ENCODE data around the gene DIO1.
A peak's percentile ranks its signal among the peaks of the same experiment; 100 is the strongest.
"Not testable (repeated sequence)": the region's sequence is repeated elsewhere in the genome, so short reads cannot be mapped to it uniquely, and the experiment has no call there.

Gene DIO1

GRCh38 chr1:53893999-53894636 is at the start of gene DIO1:
DIO1 (plus strand) TSS chr1:53894187; CDS start chr1:53894211, 24 bp downstream.
- no peak for DNase-seq

DNA sequence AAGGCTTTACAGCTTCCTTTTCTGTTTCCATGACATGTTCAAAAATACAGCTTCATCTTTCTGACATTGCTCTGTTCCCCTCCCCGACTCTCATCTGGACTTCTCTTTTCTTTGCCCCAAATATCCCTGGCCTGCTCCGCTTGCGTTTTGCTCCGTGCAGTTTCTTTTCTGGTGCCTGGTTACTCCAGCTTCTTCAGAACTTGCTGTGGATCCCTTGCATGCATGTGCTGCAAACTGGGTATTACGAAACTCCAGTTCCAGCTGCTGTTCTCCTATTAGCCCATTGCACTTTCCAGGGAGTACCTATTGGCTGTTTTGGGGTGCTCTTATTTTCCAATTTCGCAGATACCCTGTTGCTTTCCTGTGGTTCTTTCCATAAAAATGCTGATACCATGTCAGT is 46.0 kb upstream of the DIO1 start:
- no peak for DNase-seq

- DNase-seq: no peak
Observed at GRCh38 chr1:53850082-53850673, 43.8 kb upstream of the DIO1 start.

DNA sequence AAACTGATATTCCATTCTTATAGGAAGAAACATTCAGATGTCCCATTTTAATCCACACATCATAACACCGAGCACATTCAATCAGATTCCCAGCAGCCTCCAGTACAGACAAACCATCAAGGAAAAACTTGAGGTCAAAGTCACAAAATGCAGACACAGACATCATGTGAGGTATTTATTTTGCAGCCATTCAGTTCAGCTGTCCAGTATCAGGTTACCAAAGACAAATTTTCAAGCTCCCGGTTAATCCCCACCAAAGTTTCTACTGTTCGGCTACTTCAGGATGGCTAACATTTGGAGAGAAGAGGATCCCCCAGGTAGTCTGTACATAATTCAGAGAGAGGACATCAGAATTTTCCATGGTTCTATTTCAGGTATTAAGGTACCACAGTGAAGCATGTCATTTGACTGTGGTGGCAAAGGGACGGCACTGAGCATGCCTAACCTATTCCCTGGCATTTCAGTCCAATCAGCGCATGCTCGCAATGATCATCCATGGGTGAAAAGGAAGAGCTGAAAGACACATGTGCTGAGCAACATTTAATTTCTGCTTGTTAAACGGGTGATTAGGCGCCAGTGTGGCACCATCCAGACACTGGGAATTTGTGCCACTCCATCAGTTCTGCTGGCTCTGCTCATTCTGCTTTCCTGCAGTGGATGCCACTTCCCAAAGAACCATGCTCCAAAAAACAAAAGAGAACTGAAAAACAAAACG is 42.3 kb upstream of the DIO1 start:
- no peak for DNase-seq

GRCh38 chr1:53860967-53861411 is 33.0 kb upstream of the DIO1 start:
- DNase-seq: peak; percentile 70

DNA sequence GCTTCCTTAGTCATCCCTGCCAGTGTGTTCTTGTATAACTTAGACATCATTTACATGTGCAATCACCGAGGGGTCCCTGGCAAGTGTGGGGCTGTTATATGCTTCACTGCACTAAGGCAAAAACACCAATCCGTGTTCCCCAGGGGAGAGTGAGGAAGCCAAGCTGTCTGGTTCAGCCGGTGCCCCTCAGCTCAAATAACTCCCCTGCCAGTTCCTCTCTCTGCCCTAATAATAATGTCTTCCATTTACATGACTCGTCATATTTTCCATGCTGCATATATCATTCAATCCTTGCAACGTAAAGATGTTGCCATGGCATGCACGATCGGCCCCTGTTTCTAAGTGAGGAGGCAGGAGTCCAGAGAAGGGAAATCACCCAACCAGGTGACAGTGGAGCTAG is 31.5 kb upstream of the DIO1 start:
- DNase-seq: no peak

DNA sequence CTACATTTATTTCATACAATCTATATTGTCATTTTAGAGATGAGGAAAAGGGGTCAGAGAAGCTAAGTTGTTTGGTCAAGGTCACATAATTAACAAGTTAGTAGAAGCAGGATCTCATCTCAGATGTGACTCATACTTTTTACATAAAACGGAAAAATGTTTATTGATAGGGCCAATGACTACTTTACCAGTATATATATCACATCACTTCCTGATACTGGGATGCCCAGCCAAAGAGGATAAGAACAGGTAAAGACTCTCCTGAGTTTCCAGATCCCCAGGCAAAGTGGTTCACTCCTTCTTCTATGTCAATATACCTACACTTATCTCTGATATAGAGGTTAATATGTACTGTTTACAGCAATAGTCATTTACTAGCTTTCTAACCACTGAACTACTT is 25.4 kb upstream of the DIO1 start:
- DNase-seq: no peak

- no peak for DNase-seq
Observed at GRCh38 chr1:53869454-53870117, 24.4 kb upstream of the DIO1 start.

DNA sequence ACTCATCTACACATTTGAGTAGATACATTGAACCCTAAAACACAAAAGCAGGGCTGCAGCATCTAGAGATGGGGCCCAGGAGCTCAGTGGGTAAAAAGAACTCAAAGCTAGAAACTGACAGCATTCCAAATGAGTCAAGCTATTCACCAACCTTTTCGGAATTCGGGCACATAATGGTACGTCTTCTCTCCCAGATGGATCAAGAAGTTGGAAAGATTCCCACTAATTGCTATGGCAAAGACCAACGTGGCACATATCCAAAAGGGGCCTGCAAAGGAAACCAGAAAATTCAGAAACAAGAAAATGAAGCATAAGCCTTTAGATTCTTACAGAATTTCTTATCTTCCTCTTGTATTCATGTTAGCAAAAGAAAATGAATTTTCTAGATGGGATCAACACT is 22.8 kb upstream of the DIO1 start:
- DNase-seq: no peak

- DNase-seq: no peak
Observed at GRCh38 chr1:53871773-53872484, 22.1 kb upstream of the DIO1 start.

- DNase-seq: not testable (repeated sequence)
Observed at GRCh38 chr1:53875150-53875549, 18.8 kb upstream of the DIO1 start.

DNA sequence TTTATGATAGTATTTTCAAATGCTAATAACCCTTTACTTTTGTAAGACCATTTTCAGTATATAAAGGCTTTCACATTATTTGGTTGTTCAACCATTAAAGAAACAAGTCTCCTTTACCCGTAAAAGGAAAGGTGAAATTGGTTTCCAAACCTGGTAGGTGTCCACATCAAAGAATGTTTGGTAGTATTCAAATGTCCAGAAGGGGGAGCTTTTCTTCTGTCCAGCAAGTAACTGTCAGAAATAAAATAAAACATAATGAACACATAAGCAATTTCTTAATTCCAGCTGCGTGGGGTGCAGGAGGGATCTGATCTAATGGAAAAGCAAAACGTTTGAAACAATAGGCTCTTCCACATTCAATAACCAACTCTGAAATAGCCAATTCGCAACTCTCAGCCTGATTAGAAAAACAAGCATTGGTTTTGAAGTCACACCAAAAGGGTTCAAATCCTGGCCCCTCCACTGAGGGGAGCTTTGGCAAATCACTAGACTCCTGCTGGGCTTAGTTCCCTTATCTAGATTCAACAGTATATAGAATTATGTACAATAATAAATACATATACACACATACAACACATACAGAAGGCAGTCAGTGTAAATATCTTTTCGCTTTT is 15.4 kb upstream of the DIO1 start:
- DNase-seq: peak; percentile 60

DNA sequence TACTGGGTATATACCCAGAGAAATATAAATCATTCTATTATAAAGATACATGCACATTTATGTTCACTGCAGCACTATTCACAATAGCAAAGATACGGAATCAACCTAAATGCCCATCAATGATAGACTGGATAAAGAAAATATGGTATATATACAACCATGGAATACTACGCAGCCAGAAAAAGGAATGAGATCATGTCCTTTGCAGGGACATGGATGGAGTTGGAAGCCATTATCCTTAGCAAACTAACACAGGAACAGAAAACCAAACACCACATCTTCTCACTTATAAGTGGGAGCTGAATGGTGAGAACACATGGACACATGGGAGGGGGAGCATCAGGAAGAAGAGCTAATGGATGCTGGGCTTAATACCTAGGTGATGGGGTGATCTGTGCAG is 12.1 kb upstream of the DIO1 start:
- DNase-seq: not testable (repeated sequence)

GRCh38 chr1:53883600-53883999 is 10.4 kb upstream of the DIO1 start:
- DNase-seq: not testable (repeated sequence)

GRCh38 chr1:53888681-53889080 is 5.3 kb upstream of the DIO1 start:
- no peak for DNase-seq

GRCh38 chr1:53889304-53890298 is 4.4 kb upstream of the DIO1 start, which contains the start of gene YIPF1:
YIPF1 (minus strand) TSS chr1:53889797; CDS start chr1:53888937, 860 bp downstream.
- DNase-seq: peak; percentile 86

GRCh38 chr1:53890522-53890941 is 3.5 kb upstream of the DIO1 start:
- no peak for DNase-seq

- no peak for DNase-seq
Observed at GRCh38 chr1:53891018-53891417, 3.0 kb upstream of the DIO1 start.

DNA sequence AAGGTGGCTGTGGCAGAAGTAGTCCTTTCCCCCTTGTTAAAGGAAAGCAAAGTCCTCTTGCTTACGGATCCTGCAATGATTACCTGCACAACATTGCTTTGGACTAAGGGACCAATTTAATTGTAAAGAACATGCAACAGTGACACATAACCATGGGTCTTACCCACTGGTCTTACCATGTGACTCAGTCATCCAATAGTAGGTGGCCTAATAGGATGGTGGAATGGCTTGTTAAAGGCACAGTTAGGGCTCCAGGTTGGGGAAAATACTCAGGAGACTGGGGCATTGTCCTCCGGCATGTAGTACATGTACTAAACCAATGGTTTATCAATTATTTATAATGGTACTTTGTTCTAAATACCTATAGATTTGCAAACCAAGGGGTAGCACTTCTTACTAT is 2.3 kb upstream of the DIO1 start:
- no peak for DNase-seq

- no peak for DNase-seq
Observed at GRCh38 chr1:53892911-53893310, 1.1 kb upstream of the DIO1 start.

- no peak for DNase-seq
Observed at GRCh38 chr1:53894644-53895043, 657 bp downstream of the DIO1 start.

All from NCI-H1105 (cell line).